Suprapubic skin (tissue), 4 donors: ENCODE measurements around the gene MYB. TPM values are rescaled to one million over a fixed set of nuclear protein-coding genes. Genes with fewer than 3 reads are reported as not detected.

ENCODE experiments used
- DNase-seq, 2 donors: peaks; one replicate each; pipeline ENCODE4 v3.0.0-alpha.2; 2019; ENCODE audit warnings: low spot score in 2 of 2
- H3K27ac ChIP-seq: fragments of 200-600 bp; sonication (generic); one replicate; pipeline ENCODE4 v1.5.1; 2019
- H3K27me3 ChIP-seq: fragments of 200-600 bp; sonication (generic); one replicate; pipeline ENCODE4 v1.5.1; 2019
- H3K36me3 ChIP-seq: fragments of 200-600 bp; sonication (generic); one replicate; pipeline ENCODE4 v1.5.1; 2019
- H3K4me1 ChIP-seq: fragments of 200-600 bp; sonication (generic); one replicate; pipeline ENCODE4 v1.5.1; 2019
- H3K4me3 ChIP-seq: fragments of 200-600 bp; sonication (generic); one replicate; pipeline ENCODE4 v1.5.1; 2019; ENCODE audit warnings: mild to moderate bottlenecking
- H3K9me3 ChIP-seq: fragments of 200-600 bp; sonication (generic); one replicate; pipeline ENCODE4 v1.5.1; 2019
- EP300 ChIP-seq: sonication (generic); formaldehyde crosslinking; IDR thresholded peaks from one replicate; pipeline ENCODE4 v1.6.1; 2017; ENCODE audit warnings: antibody characterized with exemption
- POLR2A ChIP-seq, 2 donors: fragments of 450-650 bp; IDR thresholded peaks; one replicate each; pipeline ENCODE4 v1.6.1; 2017; ENCODE audit warnings: antibody characterized with exemption in 2 of 2, mild to moderate bottlenecking in 2 of 2, moderate library complexity in 2 of 2
- POLR2AphosphoS5 ChIP-seq, 3 donors: sonication (generic); formaldehyde crosslinking; IDR thresholded peaks; one replicate each; pipeline ENCODE4 v1.6.1; 2017; ENCODE audit warnings: antibody characterized with exemption in 3 of 3
- WGBS: methylation state at CpG from one replicate; pipeline ENCODE4 v1.1.5; 2018; 5-methylcytosine and 5-hydroxymethylcytosine counted together
- total RNA-seq, 4 donors: library from RNA; depleted of rRNA; stranded (reverse); fragments of >200 nt; gene quantifications; one replicate each; pipeline ENCODE4 v1.1.0, GENCODE V29; 2016
- TF ChIP-seq, protein P1 (sequence below), 2 donors: fragments of 200-600 bp in 1 of 2; fragments of 450-650 bp in 1 of 2; sonication (generic) in 1 of 2; IDR thresholded peaks; one replicate each; pipeline ENCODE4 v1.5.1; 2016 to 2019; ENCODE audit warnings: antibody characterized with exemption in 2 of 2, mild to moderate bottlenecking in 1 of 2, moderate library complexity in 1 of 2

The MYB gene
- total RNA-seq, 4 donors from 2014 or later: 5.1 to 18.0 (median 8.8) TPM

DNA sequence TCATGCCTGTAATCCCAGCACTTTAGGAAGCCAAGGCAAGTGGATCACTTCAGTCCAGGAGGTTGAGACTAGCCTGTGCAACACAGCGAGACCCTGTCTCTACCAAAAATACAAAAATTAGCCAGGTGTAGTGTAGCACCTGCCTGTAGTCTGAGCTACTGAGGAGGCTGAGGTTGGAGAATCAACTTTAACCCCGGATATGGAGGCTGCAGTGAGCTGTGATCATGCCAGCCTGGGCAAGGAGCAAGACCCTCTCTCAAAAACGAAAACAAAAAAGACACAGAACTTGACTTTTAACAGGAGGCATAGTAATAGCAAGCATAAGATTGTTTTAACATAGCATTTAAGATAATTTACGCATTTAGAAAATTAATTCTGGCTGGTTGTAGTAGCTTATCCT lies 32.5 kb downstream of the MYB start:
- TF ChIP-seq POLR2AphosphoS5 (IDR thresholded peaks at IDR 0.05) (no peak), POLR2A (IDR thresholded peaks at IDR 0.05) (no peak)
- Histone ChIP-seq H3K36me3 (no peaks in the 10 kb centered on the region), H3K27ac (no peak overlapping the region), H3K27me3 (no peaks in the 10 kb centered on the region), H3K4me3 (no peak overlapping the region), H3K9me3 (no peaks in the 10 kb centered on the region), H3K4me1 (peaks cover 7% of the 10 kb centered on the region)
- DNase-seq: no peak
- WGBS: 87% methylated on average over 4 of the region's 4 CpGs

DNA sequence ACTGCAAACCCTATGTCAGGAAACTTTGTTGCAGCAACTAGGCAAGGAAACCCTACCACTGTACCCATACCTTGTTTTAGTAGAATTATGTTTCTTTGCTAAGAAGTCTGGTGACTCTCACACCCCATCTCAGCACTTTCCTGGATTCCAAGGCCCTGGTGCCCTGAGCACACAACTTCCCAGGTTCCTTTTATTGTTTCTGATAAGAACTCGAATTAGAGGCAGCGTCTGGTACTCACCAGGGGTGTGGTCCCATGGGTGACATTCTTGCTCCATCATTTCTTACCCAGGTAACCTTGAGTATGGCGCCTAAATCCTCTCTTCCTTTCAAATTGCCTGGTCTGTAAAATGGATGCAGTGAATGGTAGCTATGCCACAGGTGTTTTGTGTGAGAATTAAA lies 34.1 kb downstream of the MYB start:
- Histone ChIP-seq H3K9me3 (no peaks in the 10 kb centered on the region), H3K27me3 (no peaks in the 10 kb centered on the region), H3K4me1 (peaks cover 7% of the 10 kb centered on the region), H3K27ac (no peak overlapping the region), H3K4me3 (no peak overlapping the region), H3K36me3 (no peaks in the 10 kb centered on the region)
- no peak for DNase-seq
- TF ChIP-seq, protein P1, sequence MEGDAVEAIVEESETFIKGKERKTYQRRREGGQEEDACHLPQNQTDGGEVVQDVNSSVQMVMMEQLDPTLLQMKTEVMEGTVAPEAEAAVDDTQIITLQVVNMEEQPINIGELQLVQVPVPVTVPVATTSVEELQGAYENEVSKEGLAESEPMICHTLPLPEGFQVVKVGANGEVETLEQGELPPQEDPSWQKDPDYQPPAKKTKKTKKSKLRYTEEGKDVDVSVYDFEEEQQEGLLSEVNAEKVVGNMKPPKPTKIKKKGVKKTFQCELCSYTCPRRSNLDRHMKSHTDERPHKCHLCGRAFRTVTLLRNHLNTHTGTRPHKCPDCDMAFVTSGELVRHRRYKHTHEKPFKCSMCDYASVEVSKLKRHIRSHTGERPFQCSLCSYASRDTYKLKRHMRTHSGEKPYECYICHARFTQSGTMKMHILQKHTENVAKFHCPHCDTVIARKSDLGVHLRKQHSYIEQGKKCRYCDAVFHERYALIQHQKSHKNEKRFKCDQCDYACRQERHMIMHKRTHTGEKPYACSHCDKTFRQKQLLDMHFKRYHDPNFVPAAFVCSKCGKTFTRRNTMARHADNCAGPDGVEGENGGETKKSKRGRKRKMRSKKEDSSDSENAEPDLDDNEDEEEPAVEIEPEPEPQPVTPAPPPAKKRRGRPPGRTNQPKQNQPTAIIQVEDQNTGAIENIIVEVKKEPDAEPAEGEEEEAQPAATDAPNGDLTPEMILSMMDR (IDR thresholded peaks at IDR 0.05): no peak
- TF ChIP-seq POLR2AphosphoS5 (IDR thresholded peaks at IDR 0.05) (no peak), POLR2A (IDR thresholded peaks at IDR 0.05) (no peak), EP300 (no peak)
- 87% methylated on average over 3 of the region's 3 CpGs for WGBS

DNA sequence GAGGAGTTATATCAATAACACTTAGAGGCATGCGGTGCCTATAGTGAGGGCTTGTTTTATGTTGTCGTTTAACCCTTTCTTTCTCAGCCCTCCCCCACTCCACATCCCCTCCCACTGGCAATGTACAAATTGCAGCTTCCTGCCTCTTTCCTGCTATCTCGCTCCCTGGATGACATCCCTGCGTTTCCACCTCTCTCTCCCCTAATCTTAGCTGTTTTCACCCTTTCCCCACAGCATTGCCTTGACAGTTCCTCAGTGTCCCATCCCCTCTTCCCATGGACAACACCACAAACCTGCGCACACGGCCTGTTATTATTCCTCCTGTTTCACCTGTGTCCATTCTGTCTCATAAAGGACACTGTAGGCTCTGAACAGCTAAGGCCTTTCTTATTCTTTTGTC lies 34.5 kb downstream of the MYB start:
- no peaks in the 10 kb centered on the region for H3K27me3 ChIP-seq
- no peak overlapping the region for H3K4me3 ChIP-seq
- no peak for DNase-seq
- H3K4me1 ChIP-seq: peaks cover 7% of the 10 kb centered on the region
- no peaks in the 10 kb centered on the region for H3K36me3 ChIP-seq
- WGBS: 81% methylated on average over 6 of the region's 6 CpGs
- no peaks in the 10 kb centered on the region for H3K9me3 ChIP-seq
- TF ChIP-seq POLR2A (IDR thresholded peaks at IDR 0.05) (no peak), POLR2AphosphoS5 (IDR thresholded peaks at IDR 0.05) (no peak), EP300 (no peak)
- TF ChIP-seq, protein P1 (IDR thresholded peaks at IDR 0.05): no peak
- no peak overlapping the region for H3K27ac ChIP-seq

DNA sequence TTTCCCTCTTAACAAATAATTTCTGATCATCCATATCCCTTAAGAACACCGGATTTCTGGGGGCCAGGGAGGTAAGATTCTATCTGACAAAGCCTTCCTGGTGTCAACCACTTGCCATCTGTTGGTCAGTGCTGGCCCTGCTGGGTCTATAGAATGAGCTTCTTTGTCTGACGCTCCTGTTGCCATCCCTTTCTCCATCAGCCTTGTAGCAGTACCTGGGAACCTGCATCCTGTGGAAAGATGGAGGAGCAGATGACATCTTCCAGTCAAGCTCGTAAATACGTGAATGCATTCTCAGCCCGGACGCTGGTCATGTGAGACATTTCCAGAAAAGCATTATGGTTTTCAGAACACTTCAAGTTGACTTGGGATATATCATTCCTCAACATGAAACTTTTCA lies 36.6 kb downstream of the MYB start:
- Histone ChIP-seq H3K4me3 (no peak overlapping the region), H3K27me3 (no peaks in the 10 kb centered on the region), H3K36me3 (no peaks in the 10 kb centered on the region), H3K27ac (no peak overlapping the region), H3K4me1 (no peaks in the 10 kb centered on the region), H3K9me3 (no peaks in the 10 kb centered on the region)
- no peak for DNase-seq
- TF ChIP-seq EP300 (no peak), POLR2AphosphoS5 (IDR thresholded peaks at IDR 0.05) (no peak), POLR2A (IDR thresholded peaks at IDR 0.05) (no peak)
- TF ChIP-seq, protein P1 (IDR thresholded peaks at IDR 0.05): no peak
- whole genome bisulfite sequencing: 100% methylated on average over 6 of the region's 6 CpGs

DNA sequence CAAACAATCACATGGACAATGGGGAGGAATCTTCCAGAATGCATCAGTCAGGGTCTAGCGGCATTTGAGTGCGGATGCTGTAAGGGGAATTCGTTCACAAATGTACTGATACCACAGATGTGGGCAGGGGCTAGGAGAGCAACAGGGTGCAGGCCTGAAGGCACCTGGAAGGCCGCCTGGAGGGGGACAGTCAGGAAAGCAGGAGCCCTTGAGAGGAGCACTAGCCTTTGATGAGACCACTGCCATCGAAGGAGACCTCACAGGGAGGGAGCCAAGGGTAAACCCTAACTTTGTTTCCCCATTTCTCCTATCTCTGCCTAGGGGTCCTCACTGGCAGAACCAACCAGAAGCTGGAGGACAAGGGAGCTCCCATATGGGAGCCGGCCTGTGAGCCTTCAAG lies 38.2 kb downstream of the MYB start:
- TF ChIP-seq, protein P1 (IDR thresholded peaks at IDR 0.05): no peak
- TF ChIP-seq POLR2A (IDR thresholded peaks at IDR 0.05) (no peak), EP300 (no peak), POLR2AphosphoS5 (IDR thresholded peaks at IDR 0.05) (no peak)
- WGBS: 96% methylated on average over 6 of the region's 6 CpGs
- no peak for DNase-seq
- Histone ChIP-seq H3K27me3 (no peaks in the 10 kb centered on the region), H3K4me1 (no peaks in the 10 kb centered on the region), H3K36me3 (no peaks in the 10 kb centered on the region), H3K27ac (no peak overlapping the region), H3K4me3 (no peak overlapping the region), H3K9me3 (no peaks in the 10 kb centered on the region)

DNA sequence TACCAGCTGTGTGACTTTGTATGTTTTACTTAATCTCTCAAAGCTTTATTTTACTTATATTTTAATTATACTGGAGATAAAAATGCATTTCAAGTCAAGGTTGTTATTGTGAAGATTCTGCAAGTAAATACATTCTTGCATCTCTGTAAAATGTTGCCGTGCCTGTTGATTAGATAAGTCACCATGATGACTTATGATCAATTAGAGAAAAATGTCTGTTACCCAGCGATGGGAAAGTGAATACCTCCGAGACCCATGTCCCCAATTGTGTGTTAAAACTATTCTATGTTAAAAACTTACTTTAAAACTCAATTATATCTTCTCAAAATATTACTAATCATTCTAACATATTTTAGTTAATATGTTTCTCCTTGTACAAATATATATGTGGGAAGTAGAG lies 39.9 kb downstream of the MYB start:
- no peaks in the 10 kb centered on the region for H3K36me3 ChIP-seq
- H3K9me3 ChIP-seq: no peaks in the 10 kb centered on the region
- no peak for TF ChIP-seq POLR2AphosphoS5 (IDR thresholded peaks at IDR 0.05)
- TF ChIP-seq, protein P1 (IDR thresholded peaks at IDR 0.05): no peak
- TF ChIP-seq EP300: no peak
- no peak for TF ChIP-seq POLR2A (IDR thresholded peaks at IDR 0.05)
- no peaks in the 10 kb centered on the region for H3K27me3 ChIP-seq
- 92% methylated on average over 3 of the region's 3 CpGs for WGBS
- H3K4me1 ChIP-seq: no peaks in the 10 kb centered on the region
- no peak overlapping the region for H3K4me3 ChIP-seq
- DNase-seq: no peak
- no peak overlapping the region for H3K27ac ChIP-seq
